ENCODE measurements around the gene CSH1.

Gene CSH1

DNA sequence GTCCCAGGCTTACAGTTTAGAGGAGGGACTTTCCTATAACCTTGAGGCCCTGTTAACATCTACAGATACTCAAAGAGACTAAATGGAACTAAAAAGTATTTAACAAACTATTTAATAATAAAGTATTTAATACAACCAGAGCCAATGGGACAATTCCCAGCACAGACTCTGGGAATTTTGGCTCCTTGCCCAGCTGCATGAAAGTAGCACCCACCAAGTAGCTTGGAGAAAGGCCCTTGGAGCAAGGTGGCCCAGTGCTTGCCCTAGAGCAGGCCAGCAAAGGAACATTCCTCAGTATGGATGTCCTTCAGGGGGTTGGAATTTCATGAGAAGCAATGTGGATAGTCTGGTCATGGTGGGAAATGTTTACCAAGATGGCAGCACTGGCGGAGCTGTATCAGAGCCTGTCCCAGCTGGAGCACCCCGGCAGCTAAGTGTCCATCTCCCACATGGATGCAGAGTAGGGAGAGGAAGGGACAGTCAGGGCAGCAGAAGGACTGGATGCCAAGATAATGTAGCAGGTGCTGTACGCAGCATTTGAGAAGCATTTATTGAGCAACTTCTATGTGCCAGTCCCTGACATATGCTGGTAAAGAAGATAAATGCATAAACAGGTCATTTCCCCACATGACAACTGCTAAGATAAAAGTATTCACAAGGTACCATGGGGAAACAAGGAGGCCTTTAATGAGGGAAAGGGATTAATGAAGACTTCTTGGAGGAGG lies 48.7 kb downstream of the CSH1 start:
- Mint-ChIP-seq H3K9me3 (peaks cover 0 to 11% of the 10 kb centered on the region in 2 donors), H3K27ac (peak overlapping the region; percentile 65), H3K4me1 (peaks cover 16 to 31% of the 10 kb centered on the region in 2 donors), H3K4me3 (peak overlapping the region; percentile 25 to 47), H3K36me3 (peaks cover 4 to 11% of the 10 kb centered on the region in 2 donors), H3K27me3 (no peaks in the 10 kb centered on the region)
- DNase-seq (no peak), ATAC-seq (replicated peaks) (no peak)

- DNase-seq (no peak), ATAC-seq (replicated peaks) (no peak)
- H3K9me3 Mint-ChIP-seq = peaks cover 0 to 11% of the 10 kb centered on the region in 2 donors
- peaks cover 11% of the 10 kb centered on the region in 2 donors for H3K36me3 Mint-ChIP-seq
- no peak overlapping the region for H3K4me3 Mint-ChIP-seq
- H3K4me1 Mint-ChIP-seq = peaks cover 25 to 46% of the 10 kb centered on the region in 2 donors
- no peaks in the 10 kb centered on the region for H3K27me3 Mint-ChIP-seq
- H3K27ac Mint-ChIP-seq = no peak overlapping the region
These were observed 50.9 kb downstream of the CSH1 start for GRCh38 chr17:63845509-63845908.

Data from stimulated activated naive B cell treated with anti-CD40 and anti-IgM and Interleukin-4, amounts not matched to agents 10 μg/mL and 1 μg/mL and 100 μg/mL, for 72 hours (primary cell).